WI38 (cell line): ENCODE measurements around the gene IFRD2.

Source experiments
- H3K4me3 ChIP-seq: 2 replicates; pipeline ENCODE4 v1.5.1; 2011; ENCODE audit warnings: low read depth, mild to moderate bottlenecking, control low read depth, low read length
- TF ChIP-seq, protein P1 (sequence below): IDR thresholded peaks from 2 replicates; pipeline ENCODE4 v1.5.1; 2012; ENCODE audit warnings: low read depth, mild to moderate bottlenecking, control low read depth, low read length

IFRD2 gene

GRCh38 chr3:50241163-50241562 lies 51.1 kb downstream of the IFRD2 start:
- TF ChIP-seq, protein P1, sequence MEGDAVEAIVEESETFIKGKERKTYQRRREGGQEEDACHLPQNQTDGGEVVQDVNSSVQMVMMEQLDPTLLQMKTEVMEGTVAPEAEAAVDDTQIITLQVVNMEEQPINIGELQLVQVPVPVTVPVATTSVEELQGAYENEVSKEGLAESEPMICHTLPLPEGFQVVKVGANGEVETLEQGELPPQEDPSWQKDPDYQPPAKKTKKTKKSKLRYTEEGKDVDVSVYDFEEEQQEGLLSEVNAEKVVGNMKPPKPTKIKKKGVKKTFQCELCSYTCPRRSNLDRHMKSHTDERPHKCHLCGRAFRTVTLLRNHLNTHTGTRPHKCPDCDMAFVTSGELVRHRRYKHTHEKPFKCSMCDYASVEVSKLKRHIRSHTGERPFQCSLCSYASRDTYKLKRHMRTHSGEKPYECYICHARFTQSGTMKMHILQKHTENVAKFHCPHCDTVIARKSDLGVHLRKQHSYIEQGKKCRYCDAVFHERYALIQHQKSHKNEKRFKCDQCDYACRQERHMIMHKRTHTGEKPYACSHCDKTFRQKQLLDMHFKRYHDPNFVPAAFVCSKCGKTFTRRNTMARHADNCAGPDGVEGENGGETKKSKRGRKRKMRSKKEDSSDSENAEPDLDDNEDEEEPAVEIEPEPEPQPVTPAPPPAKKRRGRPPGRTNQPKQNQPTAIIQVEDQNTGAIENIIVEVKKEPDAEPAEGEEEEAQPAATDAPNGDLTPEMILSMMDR, result no peak
- no peak overlapping the region for H3K4me3 ChIP-seq

DNA sequence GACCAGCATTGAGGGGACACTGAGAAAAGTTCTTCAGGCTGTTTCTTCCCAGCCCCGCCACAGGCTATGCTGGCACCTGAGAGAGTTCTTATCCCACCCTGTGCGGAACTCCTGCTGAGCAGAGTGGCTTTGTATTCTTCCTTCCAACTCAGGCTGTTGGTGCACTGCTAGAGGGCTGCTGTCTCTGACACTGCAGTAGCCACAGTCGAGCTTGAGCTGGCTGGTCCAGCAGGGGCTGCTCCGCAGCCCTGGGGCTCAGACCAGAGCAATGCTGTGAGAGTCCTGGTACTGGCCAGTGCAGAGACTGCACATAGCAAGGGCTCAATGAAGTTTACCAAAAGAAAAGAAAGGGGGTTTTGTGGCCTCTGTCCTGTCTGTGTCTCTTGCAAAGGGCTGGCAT lies 52.6 kb downstream of the IFRD2 start:
- TF ChIP-seq, protein P1, result no peak
- no peak overlapping the region for H3K4me3 ChIP-seq

DNA sequence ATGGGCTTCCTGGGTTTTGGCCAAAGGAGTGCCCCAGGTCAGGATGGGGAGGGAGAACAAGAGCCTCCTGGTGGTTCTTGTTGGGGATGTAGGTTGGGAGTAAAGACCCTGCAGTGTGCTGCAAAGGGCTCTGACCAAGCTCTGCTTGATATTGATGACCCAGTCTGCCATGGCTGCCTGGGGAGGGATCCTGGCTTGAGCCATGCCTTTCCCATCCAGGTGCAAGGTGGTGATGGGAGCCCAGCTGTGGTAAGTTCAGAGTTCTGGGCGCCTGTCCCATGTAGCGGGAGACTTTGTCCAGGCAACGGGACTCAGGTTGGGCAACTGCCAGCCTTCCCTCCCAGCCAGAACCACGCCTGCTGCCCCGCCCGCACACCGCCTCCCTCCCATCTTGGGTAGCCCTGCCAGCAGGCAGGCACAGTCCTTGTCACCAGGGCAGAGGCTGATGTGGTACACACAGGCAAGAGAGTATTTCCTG lies 53.6 kb downstream of the IFRD2 start:
- TF ChIP-seq, protein P1, result no peak
- peak overlapping the region; percentile 98 for H3K4me3 ChIP-seq

GRCh38 chr3:50237754-50238548 lies 54.3 kb downstream of the IFRD2 start:
- H3K4me3 ChIP-seq, result peak overlapping the region; percentile 98
- TF ChIP-seq, protein P1, result no peak
